Measurements from ENCODE around the gene MED12L. TPM values are rescaled to one million over a fixed set of nuclear protein-coding genes. Genes with fewer than 3 reads are reported as not detected.

MED12L gene
- total RNA-seq, 2 experiments from 2014 or later = 12.6 to 32.7 TPM

- intact Hi-C loops (cut with micrococcal nuclease; ENCODE audit: unreplicated experiment) = no loop called here
- H3K27ac ChIP-seq (ENCODE audit: low read depth, low read length, poor library complexity, severe bottlenecking) = no peak overlapping the region
- H3K4me1 ChIP-seq (ENCODE audit: insufficient read depth, low read length, poor library complexity, severe bottlenecking) = no peaks in the 10 kb centered on the region
- no peak for DNase-seq (ENCODE audit: low spot score)
- BruUV-seq (replicated peaks) = no TSS peak
- ChIA-PET POLR2A (interaction anchor here (1.0 kb wide), 1 partner anchor 21 kb away, joined by 3 read pairs; no protein-coding TSS in a partner anchor), CTCF (ENCODE audit: unreplicated experiment) (no interaction called here)
- H3K79me2 ChIP-seq (ENCODE audit: insufficient read depth, low read depth, low read length) = no peaks in the 10 kb centered on the region
- H3K9me3 ChIP-seq (ENCODE audit: low read length) = no peaks in the 10 kb centered on the region
- no peaks in the 10 kb centered on the region for H3K36me3 ChIP-seq (ENCODE audit: insufficient read depth, low read length)
- H3K9me2 ChIP-seq (ENCODE audit: insufficient read depth, low read length) = no peaks in the 10 kb centered on the region
- no peaks in the 10 kb centered on the region for H4K20me1 ChIP-seq (ENCODE audit: insufficient read depth, low read length)
- H2AFZ ChIP-seq (ENCODE audit: low read length) = no peak overlapping the region
- no peak overlapping the region for H3K4me2 ChIP-seq (ENCODE audit: low read length)
- no peak overlapping the region for H3K4me3 ChIP-seq (ENCODE audit: low read depth, low read length, poor library complexity, severe bottlenecking)
- no peak for TF ChIP-seq EZH2phosphoT487 (IDR thresholded peaks at IDR 0.05; ENCODE audit: borderline replicate concordance, low read depth, low read length)
- no peak for TF ChIP-seq CTCF (conservative IDR thresholded peaks at IDR 0.05; ENCODE audit: low read length)
Observed at GRCh38 chr3:151346292-151346691, 260.8 kb downstream of the MED12L start.

- Histone ChIP-seq H3K9me3 (ENCODE audit: low read length) (no peaks in the 10 kb centered on the region), H3K4me3 (ENCODE audit: low read depth, low read length, poor library complexity, severe bottlenecking) (no peak overlapping the region), H2AFZ (ENCODE audit: low read length) (no peak overlapping the region), H3K79me2 (ENCODE audit: insufficient read depth, low read depth, low read length) (no peaks in the 10 kb centered on the region), H4K20me1 (ENCODE audit: insufficient read depth, low read length) (no peaks in the 10 kb centered on the region), H3K27ac (ENCODE audit: low read depth, low read length, poor library complexity, severe bottlenecking) (no peak overlapping the region), H3K4me2 (ENCODE audit: low read length) (no peak overlapping the region), H3K9me2 (ENCODE audit: insufficient read depth, low read length) (no peaks in the 10 kb centered on the region), H3K36me3 (ENCODE audit: insufficient read depth, low read length) (no peaks in the 10 kb centered on the region), H3K4me1 (ENCODE audit: insufficient read depth, low read length, poor library complexity, severe bottlenecking) (no peaks in the 10 kb centered on the region)
- TF ChIP-seq EZH2phosphoT487 (IDR thresholded peaks at IDR 0.05; ENCODE audit: borderline replicate concordance, low read depth, low read length) (no peak), CTCF (conservative IDR thresholded peaks at IDR 0.05; ENCODE audit: low read length) (no peak)
- POLR2A ChIA-PET = no interaction called here
- no TSS peak for BruUV-seq (replicated peaks)
- CTCF ChIA-PET (ENCODE audit: unreplicated experiment) = no interaction called here
- no peak for DNase-seq (ENCODE audit: low spot score)
- intact Hi-C loops (cut with micrococcal nuclease; ENCODE audit: unreplicated experiment) = no loop called here
Observed at GRCh38 chr3:151347432-151347831, 262.0 kb downstream of the MED12L start.

- H3K36me3 ChIP-seq (ENCODE audit: insufficient read depth, low read length) = no peaks in the 10 kb centered on the region
- no peak overlapping the region for H3K4me2 ChIP-seq (ENCODE audit: low read length)
- DNase-seq (ENCODE audit: low spot score) = no peak
- TF ChIP-seq EZH2phosphoT487 (IDR thresholded peaks at IDR 0.05; ENCODE audit: borderline replicate concordance, low read depth, low read length) (no peak), CTCF (conservative IDR thresholded peaks at IDR 0.05; ENCODE audit: low read length) (no peak)
- ChIA-PET CTCF (ENCODE audit: unreplicated experiment) (no interaction called here), POLR2A (no interaction called here)
- no peaks in the 10 kb centered on the region for H3K9me3 ChIP-seq (ENCODE audit: low read length)
- BruUV-seq (replicated peaks) = no TSS peak
- intact Hi-C loops (cut with micrococcal nuclease; ENCODE audit: unreplicated experiment) = no loop called here
- no peaks in the 10 kb centered on the region for H3K4me1 ChIP-seq (ENCODE audit: insufficient read depth, low read length, poor library complexity, severe bottlenecking)
- H3K4me3 ChIP-seq (ENCODE audit: low read depth, low read length, poor library complexity, severe bottlenecking) = no peak overlapping the region
- no peaks in the 10 kb centered on the region for H4K20me1 ChIP-seq (ENCODE audit: insufficient read depth, low read length)
- no peak overlapping the region for H3K27ac ChIP-seq (ENCODE audit: low read depth, low read length, poor library complexity, severe bottlenecking)
- H3K79me2 ChIP-seq (ENCODE audit: insufficient read depth, low read depth, low read length) = no peaks in the 10 kb centered on the region
- no peak overlapping the region for H2AFZ ChIP-seq (ENCODE audit: low read length)
- no peaks in the 10 kb centered on the region for H3K9me2 ChIP-seq (ENCODE audit: insufficient read depth, low read length)
Observed at GRCh38 chr3:151350656-151351055, 265.2 kb downstream of the MED12L start.

Data from OCI-LY7 (cell line).